WTC11 (cell line): Measurements from ENCODE around the gene RGL4. TPM values are rescaled to one million over a fixed set of nuclear protein-coding genes. Genes with fewer than 3 reads are reported as not detected.
"Not testable (repeated sequence)": the region's sequence is repeated elsewhere in the genome, so short reads cannot be mapped to it uniquely, and the experiment has no call there.

Experiments used
- ATAC-seq: fragments of 200-7000 bp; cut with Tn5 transposase; 2 replicates; pipeline ENCODE4 v1.10.0; 2021; ENCODE audit warnings: mild to moderate bottlenecking, moderate library complexity
- CTCF ChIA-PET: fragments of 300-600 bp; sonication (Branson Sonifier 250); formaldehyde crosslinking; loops from one replicate; lab custom pipeline; 2021; ENCODE audit warnings: antibody characterized with exemption; lab: Charles Lee
- POLR2A ChIA-PET: fragments of 350-600 bp; sonication (Branson Sonifier 250); formaldehyde crosslinking; loops from one replicate; lab custom pipeline; 2021; ENCODE audit warnings: antibody characterized with exemption; lab: Charles Lee
- DNase-seq: peaks from one replicate; pipeline ENCODE4 v3.0.0; 2021; ENCODE audit warnings: low spot score
- H3K27ac Mint-ChIP-seq: 2 replicates; pipeline ENCODE4 v1.8.0; 2021; ENCODE audit warnings: mixed read lengths
- H3K27me3 Mint-ChIP-seq: 2 replicates; pipeline ENCODE4 v1.8.0; 2021; ENCODE audit warnings: low read depth, mild to moderate bottlenecking, moderate library complexity, mixed read lengths
- H3K36me3 Mint-ChIP-seq: 2 replicates; pipeline ENCODE4 v1.8.0; 2021; ENCODE audit warnings: mixed read lengths
- H3K4me1 Mint-ChIP-seq: 2 replicates; pipeline ENCODE4 v1.8.0; 2022; ENCODE audit warnings: mixed read lengths
- H3K4me3 Mint-ChIP-seq: 2 replicates; pipeline ENCODE4 v1.8.0; 2021; ENCODE audit warnings: mild to moderate bottlenecking, moderate library complexity, mixed read lengths
- H3K9me3 Mint-ChIP-seq: 2 replicates; pipeline ENCODE4 v1.8.0; 2021; ENCODE audit warnings: mixed read lengths
- FOXJ3 ChIP-seq: sonication (generic); formaldehyde crosslinking; IDR thresholded peaks from 2 replicates; pipeline ENCODE4 v1.9.0; 2021; ENCODE audit warnings: missing genetic modification reagents, mild to moderate bottlenecking, borderline replicate concordance
- HMGXB4 ChIP-seq: sonication (generic); formaldehyde crosslinking; IDR thresholded peaks from 2 replicates; pipeline ENCODE4 v1.8.1; 2023; ENCODE audit warnings: mild to moderate bottlenecking, moderate library complexity, missing genetic modification reagents
- NR2C2 ChIP-seq: sonication (generic); formaldehyde crosslinking; IDR thresholded peaks from 2 replicates; pipeline ENCODE4 v1.8.0; 2022; ENCODE audit warnings: mild to moderate bottlenecking, missing genetic modification reagents
- PRDM15 ChIP-seq: sonication (generic); formaldehyde crosslinking; IDR thresholded peaks from 2 replicates; pipeline ENCODE4 v1.8.0; 2022; ENCODE audit warnings: missing genetic modification reagents
- PREB ChIP-seq: sonication (generic); formaldehyde crosslinking; IDR thresholded peaks from 2 replicates; pipeline ENCODE4 v1.8.1; 2022; ENCODE audit warnings: mild to moderate bottlenecking, missing genetic modification reagents, moderate library complexity, borderline replicate concordance
- RELA ChIP-seq: sonication (generic); formaldehyde crosslinking; IDR thresholded peaks from 2 replicates; pipeline ENCODE4 v1.8.1; 2022; ENCODE audit warnings: missing genetic modification reagents, mild to moderate bottlenecking, borderline replicate concordance
- ZBTB21 ChIP-seq: sonication (generic); formaldehyde crosslinking; IDR thresholded peaks from 2 replicates; pipeline ENCODE4 v1.8.1; 2023; ENCODE audit warnings: mild to moderate bottlenecking, missing genetic modification reagents, borderline replicate concordance
- ZMAT4 ChIP-seq: fragments of 250-450 bp; sonication (Bioruptor Pico); IDR thresholded peaks from 2 replicates; pipeline ENCODE4 v1.9.0; 2021; ENCODE audit warnings: mild to moderate bottlenecking
- ZNF317 ChIP-seq: sonication (generic); formaldehyde crosslinking; IDR thresholded peaks from 2 replicates; pipeline ENCODE4 v1.8.1; 2023; ENCODE audit warnings: low read depth, mild to moderate bottlenecking, moderate library complexity, missing genetic modification reagents, borderline replicate concordance
- ZNF396 ChIP-seq: fragments of 250-450 bp; sonication (Bioruptor Pico); IDR thresholded peaks from 2 replicates; pipeline ENCODE4 v1.8.0; 2021; ENCODE audit warnings: mild to moderate bottlenecking, moderate library complexity, borderline replicate concordance
- total RNA-seq: library from RNA; stranded (reverse); gene quantifications from 3 replicates; pipeline ENCODE4 v1.2.3, GENCODE V29; 2021
- TF ChIP-seq, protein P1 (sequence below): fragments of 250-450 bp; sonication (Bioruptor Pico); IDR thresholded peaks from 2 replicates; pipeline ENCODE4 v1.9.0; 2021; ENCODE audit warnings: mild to moderate bottlenecking

RGL4 gene
- total RNA-seq, 1 experiment from 2014 or later: not detected

DNA sequence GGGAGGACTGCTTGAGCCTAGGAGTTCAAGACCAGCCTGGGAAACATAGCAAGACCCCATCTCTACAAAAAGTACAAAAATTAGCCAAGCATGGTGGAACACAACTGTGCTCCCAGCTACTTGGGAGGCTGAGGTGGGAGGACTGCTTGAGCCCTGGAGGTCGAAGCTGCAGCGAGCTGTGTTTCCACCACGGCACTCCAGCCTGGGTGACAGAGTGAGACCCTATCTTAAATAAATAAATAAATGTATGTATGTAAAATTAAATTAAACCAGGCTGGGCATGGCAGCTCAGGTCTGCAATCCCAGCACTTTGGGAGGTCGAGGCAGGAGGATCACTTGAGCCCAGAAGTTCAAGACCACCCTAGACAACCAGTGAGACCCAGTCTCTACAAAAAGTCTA, 30.4 kb upstream of the RGL4 start:
- CTCF ChIA-PET: interaction anchor here (1.0 kb wide), 1 partner anchor 110 kb away, joined by 3 read pairs; no protein-coding TSS in a partner anchor
- DNase-seq, H3K4me3 Mint-ChIP-seq, H3K27me3 Mint-ChIP-seq, ATAC-seq, H3K27ac Mint-ChIP-seq, H3K4me1 Mint-ChIP-seq, POLR2A ChIA-PET: not testable (repeated sequence)
- H3K36me3 Mint-ChIP-seq: peaks cover 58% of the 10 kb centered on the region
- H3K9me3 Mint-ChIP-seq: peaks cover 32% of the 10 kb centered on the region

GRCh38 chr22:23670378-23671295, 20.2 kb upstream of the RGL4 start:
- DNase-seq (no peak), ATAC-seq (no peak)
- Mint-ChIP-seq H3K4me3 (no peak overlapping the region), H3K27me3 (no peaks in the 10 kb centered on the region), H3K9me3 (peaks cover 2% of the 10 kb centered on the region), H3K4me1 (peaks cover 17% of the 10 kb centered on the region), H3K36me3 (peaks cover 12% of the 10 kb centered on the region), H3K27ac (no peak overlapping the region)
- ChIA-PET POLR2A (no interaction called here), CTCF (no interaction called here)
- TF ChIP-seq HMGXB4 (CRISPR knock-in tag) (no peak), NR2C2 (CRISPR knock-in tag) (no peak)

GRCh38 chr22:23671387-23671786, 19.4 kb upstream of the RGL4 start:
- H3K4me1 Mint-ChIP-seq: peaks cover 17% of the 10 kb centered on the region
- POLR2A ChIA-PET, DNase-seq, CTCF ChIA-PET, H3K27ac Mint-ChIP-seq, ATAC-seq, H3K9me3 Mint-ChIP-seq, H3K36me3 Mint-ChIP-seq, H3K4me3 Mint-ChIP-seq, H3K27me3 Mint-ChIP-seq: not testable (repeated sequence)

- Mint-ChIP-seq H3K4me1 (peaks cover 17% of the 10 kb centered on the region), H3K27ac (peak overlapping the region; percentile 90; the same call in 1 of the 2 replicates)
- H3K27me3 Mint-ChIP-seq, H3K36me3 Mint-ChIP-seq, DNase-seq, ATAC-seq, POLR2A ChIA-PET, H3K4me3 Mint-ChIP-seq, H3K9me3 Mint-ChIP-seq, CTCF ChIA-PET: not testable (repeated sequence)
Observed at GRCh38 chr22:23672307-23673049, 18.3 kb upstream of the RGL4 start.

DNA sequence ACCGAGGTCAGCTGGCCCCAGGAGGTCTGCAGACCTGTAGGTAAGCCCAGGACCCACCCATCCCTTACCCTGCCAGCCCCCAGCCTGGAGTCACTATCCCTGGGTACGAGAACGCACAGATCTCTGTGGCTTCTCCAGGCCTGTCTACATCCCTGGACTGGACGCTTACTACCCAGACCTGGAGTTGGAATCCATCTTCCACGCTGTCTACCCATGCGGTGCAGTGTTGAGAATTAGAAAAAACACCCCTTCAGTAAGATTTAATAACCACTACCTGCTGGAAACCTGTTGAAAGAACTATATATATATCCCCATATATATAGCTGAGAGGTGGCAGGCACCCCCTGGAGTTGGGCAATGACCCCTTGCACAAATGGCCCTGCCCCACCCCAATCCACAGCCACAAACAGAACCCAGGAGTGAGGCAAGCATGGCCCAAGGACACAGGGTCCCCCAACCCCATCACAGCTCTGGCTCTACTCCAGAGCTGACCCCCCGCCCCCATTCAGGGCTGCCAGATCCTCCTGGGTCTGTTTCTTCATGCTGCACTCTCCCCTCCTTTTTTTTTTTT, 17.7 kb upstream of the RGL4 start:
- peaks cover 4% of the 10 kb centered on the region; the same call in 1 of the 2 replicates for H3K36me3 Mint-ChIP-seq
- H3K27ac Mint-ChIP-seq: no peak overlapping the region
- DNase-seq: no peak
- H3K27me3 Mint-ChIP-seq: no peaks in the 10 kb centered on the region
- H3K4me3 Mint-ChIP-seq: no peak overlapping the region
- no peaks in the 10 kb centered on the region for H3K9me3 Mint-ChIP-seq
- H3K4me1 Mint-ChIP-seq: peaks cover 23% of the 10 kb centered on the region
- POLR2A ChIA-PET: no interaction called here
- ATAC-seq: no peak
- CTCF ChIA-PET: no interaction called here
- TF ChIP-seq FOXJ3 (CRISPR knock-in tag) (no peak), RELA (CRISPR knock-in tag) (no peak), ZBTB21 (CRISPR knock-in tag) (no peak), ZMAT4 (CRISPR knock-in tag) (no peak), ZNF396 (CRISPR knock-in tag) (no peak), PREB (no peak), ZNF317 (CRISPR knock-in tag) (no peak), PRDM15 (CRISPR knock-in tag) (no peak)
- TF ChIP-seq, protein P1, sequence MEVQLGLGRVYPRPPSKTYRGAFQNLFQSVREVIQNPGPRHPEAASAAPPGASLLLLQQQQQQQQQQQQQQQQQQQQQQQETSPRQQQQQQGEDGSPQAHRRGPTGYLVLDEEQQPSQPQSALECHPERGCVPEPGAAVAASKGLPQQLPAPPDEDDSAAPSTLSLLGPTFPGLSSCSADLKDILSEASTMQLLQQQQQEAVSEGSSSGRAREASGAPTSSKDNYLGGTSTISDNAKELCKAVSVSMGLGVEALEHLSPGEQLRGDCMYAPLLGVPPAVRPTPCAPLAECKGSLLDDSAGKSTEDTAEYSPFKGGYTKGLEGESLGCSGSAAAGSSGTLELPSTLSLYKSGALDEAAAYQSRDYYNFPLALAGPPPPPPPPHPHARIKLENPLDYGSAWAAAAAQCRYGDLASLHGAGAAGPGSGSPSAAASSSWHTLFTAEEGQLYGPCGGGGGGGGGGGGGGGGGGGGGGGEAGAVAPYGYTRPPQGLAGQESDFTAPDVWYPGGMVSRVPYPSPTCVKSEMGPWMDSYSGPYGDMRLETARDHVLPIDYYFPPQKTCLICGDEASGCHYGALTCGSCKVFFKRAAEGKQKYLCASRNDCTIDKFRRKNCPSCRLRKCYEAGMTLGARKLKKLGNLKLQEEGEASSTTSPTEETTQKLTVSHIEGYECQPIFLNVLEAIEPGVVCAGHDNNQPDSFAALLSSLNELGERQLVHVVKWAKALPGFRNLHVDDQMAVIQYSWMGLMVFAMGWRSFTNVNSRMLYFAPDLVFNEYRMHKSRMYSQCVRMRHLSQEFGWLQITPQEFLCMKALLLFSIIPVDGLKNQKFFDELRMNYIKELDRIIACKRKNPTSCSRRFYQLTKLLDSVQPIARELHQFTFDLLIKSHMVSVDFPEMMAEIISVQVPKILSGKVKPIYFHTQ (CRISPR knock-in tag): no peak
